Mesenteric fat pad (tissue), 1 donor: ENCODE measurements around the gene HEBP2. TPM values are rescaled to one million over a fixed set of nuclear protein-coding genes. Genes with fewer than 3 reads are reported as not detected.

ENCODE experiments used
- DNase-seq: peaks from one replicate; pipeline ENCODE4 v3.0.0-alpha.2; 2020; ENCODE audit warnings: low spot score
- total RNA-seq: library from RNA; stranded (reverse); fragmentation: NEBNext Ultra II Directional; extraction: Animal tissue kit (Norgen Biotek cat#: 25700); gene quantifications from one replicate; pipeline ENCODE4 v1.2.1, GENCODE V29; 2021
- donor health status: DM: yes; HTN: yes; CAD: no.

HEBP2 gene
- total RNA-seq, 1 donor from 2014 or later = 378 TPM

GRCh38 chr6:138396709-138397108 lies 7.3 kb upstream of the HEBP2 start:
- DNase-seq = no peak

- no peak for DNase-seq
These were observed 6.6 kb upstream of the HEBP2 start for GRCh38 chr6:138397128-138398122.

- DNase-seq = no peak
These were observed 3.7 kb upstream of the HEBP2 start for GRCh38 chr6:138400326-138400725.

GRCh38 chr6:138401960-138402837 lies 1.8 kb upstream of the HEBP2 start:
- DNase-seq = no peak

- DNase-seq = no peak
These were observed 1.2 kb upstream of the HEBP2 start for GRCh38 chr6:138402838-138403187.

- no peak for DNase-seq
These were observed 661 bp upstream of the HEBP2 start for GRCh38 chr6:138403324-138403800.

- no peak for DNase-seq
These were observed 779 bp downstream of the HEBP2 start for GRCh38 chr6:138404666-138405337.

- DNase-seq = no peak
These were observed 1.9 kb downstream of the HEBP2 start for GRCh38 chr6:138405816-138406413.

GRCh38 chr6:138406443-138406842 lies 2.4 kb downstream of the HEBP2 start:
- DNase-seq = no peak

- DNase-seq = no peak
These were observed 6.2 kb downstream of the HEBP2 start for GRCh38 chr6:138410048-138410735.

GRCh38 chr6:138410972-138411880 lies 7.2 kb downstream of the HEBP2 start:
- no peak for DNase-seq

GRCh38 chr6:138415125-138415524 lies 11.1 kb downstream of the HEBP2 start:
- no peak for DNase-seq

- no peak for DNase-seq
These were observed 12.2 kb downstream of the HEBP2 start for GRCh38 chr6:138416206-138416605.

- no peak for DNase-seq
These were observed 13.6 kb downstream of the HEBP2 start for GRCh38 chr6:138417493-138418117.

- no peak for DNase-seq
These were observed 14.2 kb downstream of the HEBP2 start for GRCh38 chr6:138418118-138418742.

GRCh38 chr6:138419766-138420165 lies 15.7 kb downstream of the HEBP2 start:
- DNase-seq = no peak

GRCh38 chr6:138420356-138420755 lies 16.3 kb downstream of the HEBP2 start:
- no peak for DNase-seq

GRCh38 chr6:138421089-138421488 lies 17.1 kb downstream of the HEBP2 start:
- no peak for DNase-seq
